GM13976 (cell line): ENCODE data around the gene SLC25A34.

Experiments used
- DNase-seq: peaks from one replicate; pipeline ENCODE4 v3.0.0; 2012; ENCODE audit warnings: low spot score
- CTCF ChIP-seq: IDR thresholded peaks from 2 replicates; pipeline ENCODE4 v1.5.1; 2012; ENCODE audit warnings: borderline replicate concordance, mild to moderate bottlenecking; ENCODE audit not compliant: insufficient read depth; ENCODE audit errors: extremely low read depth, missing control alignments, control extremely low read depth
- in situ Hi-C: fragments of 300-500 bp; cut with MboI; formaldehyde crosslinking; loops from one replicate; pipeline ENCODE4 v1.12.0; 2022; ENCODE audit warnings: low sequenced_read_pairs, mixed read lengths, inconsistent platforms; ENCODE audit not compliant: unreplicated experiment

Gene SLC25A34

GRCh38 chr1:15732686-15733081 is 3.4 kb upstream of the SLC25A34 start:
- no peak for DNase-seq
- in situ Hi-C loops: loop anchor here (25.0 kb wide), 1 partner anchor 395 kb away; no protein-coding TSS in a partner anchor
- no peak for TF ChIP-seq CTCF

- no peak for TF ChIP-seq CTCF
- DNase-seq: no peak
- in situ Hi-C loops: loop anchor here (25.0 kb wide), 1 partner anchor 396 kb away; no protein-coding TSS in a partner anchor
Observed at GRCh38 chr1:15733218-15733725, 2.8 kb upstream of the SLC25A34 start.

GRCh38 chr1:15733726-15734226 is 2.3 kb upstream of the SLC25A34 start:
- no peak for DNase-seq
- TF ChIP-seq CTCF: no peak
- in situ Hi-C loops: loop anchor here (25.0 kb wide), 1 partner anchor 396 kb away; no protein-coding TSS in a partner anchor

GRCh38 chr1:15734296-15734695 is 1.8 kb upstream of the SLC25A34 start:
- in situ Hi-C loops: loop anchor here (25.0 kb wide), 1 partner anchor 397 kb away; no protein-coding TSS in a partner anchor
- TF ChIP-seq CTCF: no peak
- DNase-seq: no peak

GRCh38 chr1:15734901-15735300 is 1.2 kb upstream of the SLC25A34 start:
- no peak for TF ChIP-seq CTCF
- DNase-seq: no peak
- in situ Hi-C loops: loop anchor here (25.0 kb wide), 1 partner anchor 398 kb away; no protein-coding TSS in a partner anchor

- no peak for DNase-seq
- in situ Hi-C loops: loop anchor here (25.0 kb wide), 1 partner anchor 398 kb away; no protein-coding TSS in a partner anchor
- no peak for TF ChIP-seq CTCF
Observed at GRCh38 chr1:15735304-15736037, 587 bp upstream of the SLC25A34 start.
